GM12865 (cell line): ENCODE data around the gene ERC2.

Experiments
- DNase-seq: peaks from one replicate; pipeline ENCODE4 v3.0.0; 2010; ENCODE audit warnings: low read depth
- H3K4me3 ChIP-seq: 2 replicates; pipeline ENCODE4 v1.5.1; 2011; ENCODE audit warnings: mild to moderate bottlenecking, low read depth, low read length, control low read depth
- CTCF ChIP-seq: IDR thresholded peaks from 2 replicates; pipeline ENCODE4 v1.5.1; 2011; ENCODE audit warnings: low read length, control low read depth, low read depth, inconsistent platforms; ENCODE audit not compliant: insufficient read depth; ENCODE audit errors: missing control alignments

ERC2 gene

GRCh38 chr3:55471084-55471483 is 997.2 kb downstream of the ERC2 start:
- no peak overlapping the region for H3K4me3 ChIP-seq
- DNase-seq: no peak

GRCh38 chr3:55469957-55470526 is 998.2 kb downstream of the ERC2 start:
- TF ChIP-seq CTCF: no peak
- no peak for DNase-seq

More at GRCh38 chr3:55471084-55471483, 997.2 kb downstream of the ERC2 start:
- TF ChIP-seq CTCF: no peak

GRCh38 chr3:55468251-55468650 is 1000.0 kb downstream of the ERC2 start:
- TF ChIP-seq CTCF: no peak
- no peak for DNase-seq
- H3K4me3 ChIP-seq: no peak overlapping the region

More at GRCh38 chr3:55469957-55470526, 998.2 kb downstream of the ERC2 start:
- no peak overlapping the region for H3K4me3 ChIP-seq

GRCh38 chr3:55467099-55467498 is 1001.2 kb downstream of the ERC2 start:
- no peak for DNase-seq
- no peak for TF ChIP-seq CTCF
- H3K4me3 ChIP-seq: no peak overlapping the region

- DNase-seq: no peak
These were observed 1001.7 kb downstream of the ERC2 start for GRCh38 chr3:55466526-55466925.

GRCh38 chr3:55461896-55462295 is 1006.4 kb downstream of the ERC2 start:
- no peak for DNase-seq
- no peak overlapping the region for H3K4me3 ChIP-seq
- no peak for TF ChIP-seq CTCF

More at GRCh38 chr3:55466526-55466925, 1001.7 kb downstream of the ERC2 start:
- no peak overlapping the region for H3K4me3 ChIP-seq
- TF ChIP-seq CTCF: no peak

GRCh38 chr3:55459838-55460237 is 1008.4 kb downstream of the ERC2 start:
- no peak for TF ChIP-seq CTCF
- no peak for DNase-seq
- no peak overlapping the region for H3K4me3 ChIP-seq
